Nephron progenitor cell (in vitro differentiated cells): ENCODE measurements around the gene WDR45.
A peak's percentile ranks its signal among the peaks of the same experiment; 100 is the strongest.

ENCODE experiments used
- DNase-seq: peaks from one replicate; pipeline ENCODE4 v3.0.0; 2021
- H3K27ac Mint-ChIP-seq: 2 replicates; pipeline ENCODE4 v1.8.0; 2021; ENCODE audit warnings: mild to moderate bottlenecking, moderate library complexity, mixed read lengths
- H3K27me3 Mint-ChIP-seq: 2 replicates; pipeline ENCODE4 v1.8.0; 2021; ENCODE audit warnings: mild to moderate bottlenecking, low read depth, mixed read lengths; ENCODE audit not compliant: poor library complexity
- H3K36me3 Mint-ChIP-seq: 2 replicates; pipeline ENCODE4 v1.8.0; 2021; ENCODE audit warnings: low read depth, mixed read lengths
- H3K4me1 Mint-ChIP-seq: 2 replicates; pipeline ENCODE4 v1.8.0; 2021; ENCODE audit warnings: mixed read lengths
- H3K4me3 Mint-ChIP-seq: 2 replicates; pipeline ENCODE4 v1.8.0; 2021; ENCODE audit warnings: mild to moderate bottlenecking, moderate library complexity, mixed read lengths
- H3K9me3 Mint-ChIP-seq: 2 replicates; pipeline ENCODE4 v1.8.0; 2021; ENCODE audit warnings: mild to moderate bottlenecking, moderate library complexity, mixed read lengths
- TF ChIP-seq, protein P1 (sequence below): fragments of 200-600 bp; sonication (generic); IDR thresholded peaks from 2 replicates; pipeline ENCODE4 v1.5.0; 2021; ENCODE audit warnings: antibody characterized with exemption

Gene WDR45

DNA sequence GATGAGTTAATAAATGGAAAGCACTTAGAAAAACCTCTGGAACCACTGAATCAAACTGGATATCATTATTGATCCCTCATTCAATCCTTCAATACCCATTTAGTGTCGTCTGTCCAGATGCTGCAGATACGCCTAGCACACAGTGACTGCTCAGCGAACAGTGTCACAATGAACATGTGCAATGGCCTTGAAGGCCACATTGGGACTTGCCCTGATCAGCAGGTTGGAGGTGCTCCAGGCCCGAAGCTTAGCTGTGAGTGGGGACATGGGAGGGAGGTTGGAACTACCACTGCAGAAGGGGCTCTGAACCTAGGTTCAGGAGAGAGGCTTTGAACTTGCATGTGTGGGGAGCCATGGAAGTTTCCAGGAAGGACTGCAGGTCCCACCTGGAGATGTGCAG lies 26.6 kb upstream of the WDR45 start:
- TF ChIP-seq, protein P1, sequence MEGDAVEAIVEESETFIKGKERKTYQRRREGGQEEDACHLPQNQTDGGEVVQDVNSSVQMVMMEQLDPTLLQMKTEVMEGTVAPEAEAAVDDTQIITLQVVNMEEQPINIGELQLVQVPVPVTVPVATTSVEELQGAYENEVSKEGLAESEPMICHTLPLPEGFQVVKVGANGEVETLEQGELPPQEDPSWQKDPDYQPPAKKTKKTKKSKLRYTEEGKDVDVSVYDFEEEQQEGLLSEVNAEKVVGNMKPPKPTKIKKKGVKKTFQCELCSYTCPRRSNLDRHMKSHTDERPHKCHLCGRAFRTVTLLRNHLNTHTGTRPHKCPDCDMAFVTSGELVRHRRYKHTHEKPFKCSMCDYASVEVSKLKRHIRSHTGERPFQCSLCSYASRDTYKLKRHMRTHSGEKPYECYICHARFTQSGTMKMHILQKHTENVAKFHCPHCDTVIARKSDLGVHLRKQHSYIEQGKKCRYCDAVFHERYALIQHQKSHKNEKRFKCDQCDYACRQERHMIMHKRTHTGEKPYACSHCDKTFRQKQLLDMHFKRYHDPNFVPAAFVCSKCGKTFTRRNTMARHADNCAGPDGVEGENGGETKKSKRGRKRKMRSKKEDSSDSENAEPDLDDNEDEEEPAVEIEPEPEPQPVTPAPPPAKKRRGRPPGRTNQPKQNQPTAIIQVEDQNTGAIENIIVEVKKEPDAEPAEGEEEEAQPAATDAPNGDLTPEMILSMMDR = no peak
- no peak overlapping the region for H3K27ac Mint-ChIP-seq

DNA sequence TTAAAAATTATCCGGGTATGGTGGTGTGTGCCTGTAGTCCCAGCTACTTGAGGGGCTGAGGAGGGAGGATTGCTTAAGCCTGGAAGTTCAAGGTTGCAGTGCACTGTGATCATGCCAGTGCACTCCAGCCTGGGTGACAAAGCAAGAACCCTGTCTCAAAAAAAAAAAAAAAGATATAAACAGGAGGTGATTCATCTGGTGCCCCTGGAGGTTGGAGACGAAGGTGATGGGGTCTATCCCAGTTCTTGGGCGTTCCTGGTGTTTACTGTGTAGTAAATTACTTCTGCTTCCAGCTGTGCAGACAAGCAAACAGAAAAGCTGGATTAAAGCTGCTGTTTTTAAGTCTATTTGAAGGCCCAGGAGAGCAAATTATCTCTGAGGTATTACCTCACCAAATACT lies 23.9 kb upstream of the WDR45 start:
- Mint-ChIP-seq H3K36me3 (peaks cover 3% of the 10 kb centered on the region), H3K9me3 (peaks cover 44% of the 10 kb centered on the region), H3K27ac (no peak overlapping the region), H3K27me3 (no peaks in the 10 kb centered on the region), H3K4me3 (no peak overlapping the region), H3K4me1 (peaks cover 19% of the 10 kb centered on the region)
- no peak for DNase-seq
- TF ChIP-seq, protein P1 = no peak

More for the DNA sequence above, 26.6 kb upstream of the WDR45 start:
- peaks cover 19% of the 10 kb centered on the region for H3K4me1 Mint-ChIP-seq
- H3K4me3 Mint-ChIP-seq = no peak overlapping the region
- peaks cover 14% of the 10 kb centered on the region for H3K36me3 Mint-ChIP-seq
- H3K9me3 Mint-ChIP-seq = peaks cover 49% of the 10 kb centered on the region
- no peaks in the 10 kb centered on the region for H3K27me3 Mint-ChIP-seq
- no peak for DNase-seq

DNA sequence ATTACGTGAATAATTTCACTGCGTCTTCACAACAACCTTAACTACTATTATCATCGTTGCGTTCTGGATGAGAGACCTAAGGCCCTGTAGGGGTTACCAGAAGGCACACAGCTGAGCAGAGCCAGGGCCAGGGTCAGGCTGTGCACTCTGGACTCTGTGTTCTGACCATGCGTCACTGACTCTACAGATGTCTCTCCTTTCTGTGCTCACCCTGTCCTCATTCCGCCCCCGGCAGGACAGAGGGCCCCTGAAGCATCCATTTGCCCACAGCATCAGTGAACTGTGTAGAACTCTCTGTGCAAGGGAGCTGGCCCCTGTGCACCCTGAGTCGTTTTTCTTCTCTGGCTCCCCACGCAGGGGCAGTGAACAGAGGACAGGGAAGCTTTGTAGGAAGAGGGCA lies 22.5 kb upstream of the WDR45 start:
- Mint-ChIP-seq H3K9me3 (peaks cover 40% of the 10 kb centered on the region), H3K4me1 (peaks cover 19% of the 10 kb centered on the region), H3K27ac (peak overlapping the region; percentile 82), H3K36me3 (no peaks in the 10 kb centered on the region), H3K27me3 (no peaks in the 10 kb centered on the region), H3K4me3 (peak overlapping the region; percentile 85)
- no peak for DNase-seq
- TF ChIP-seq, protein P1 = no peak

DNA sequence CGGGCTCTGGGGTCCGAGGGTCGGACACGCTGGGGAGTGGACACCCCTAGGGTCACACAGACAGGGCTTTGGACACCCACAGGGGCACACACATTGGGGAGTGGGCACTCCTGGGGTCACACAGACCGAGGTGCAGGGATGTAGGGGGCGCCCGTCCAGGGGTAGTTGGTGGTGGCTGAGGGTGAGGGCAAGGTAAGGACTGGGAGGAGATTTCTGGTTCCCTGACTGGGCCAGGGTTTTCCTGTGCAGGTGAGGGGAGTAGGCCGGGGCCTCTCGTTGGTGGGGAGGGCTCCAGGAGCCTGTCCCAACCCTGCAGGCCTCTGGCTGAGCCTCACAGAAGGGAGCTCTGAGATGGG lies 21.9 kb upstream of the WDR45 start:
- Mint-ChIP-seq H3K4me1 (peaks cover 19% of the 10 kb centered on the region), H3K9me3 (peaks cover 40% of the 10 kb centered on the region), H3K4me3 (peak overlapping the region; percentile 85), H3K27me3 (no peaks in the 10 kb centered on the region), H3K36me3 (no peaks in the 10 kb centered on the region), H3K27ac (peak overlapping the region; percentile 82)
- no peak for DNase-seq
- TF ChIP-seq, protein P1 = no peak

DNA sequence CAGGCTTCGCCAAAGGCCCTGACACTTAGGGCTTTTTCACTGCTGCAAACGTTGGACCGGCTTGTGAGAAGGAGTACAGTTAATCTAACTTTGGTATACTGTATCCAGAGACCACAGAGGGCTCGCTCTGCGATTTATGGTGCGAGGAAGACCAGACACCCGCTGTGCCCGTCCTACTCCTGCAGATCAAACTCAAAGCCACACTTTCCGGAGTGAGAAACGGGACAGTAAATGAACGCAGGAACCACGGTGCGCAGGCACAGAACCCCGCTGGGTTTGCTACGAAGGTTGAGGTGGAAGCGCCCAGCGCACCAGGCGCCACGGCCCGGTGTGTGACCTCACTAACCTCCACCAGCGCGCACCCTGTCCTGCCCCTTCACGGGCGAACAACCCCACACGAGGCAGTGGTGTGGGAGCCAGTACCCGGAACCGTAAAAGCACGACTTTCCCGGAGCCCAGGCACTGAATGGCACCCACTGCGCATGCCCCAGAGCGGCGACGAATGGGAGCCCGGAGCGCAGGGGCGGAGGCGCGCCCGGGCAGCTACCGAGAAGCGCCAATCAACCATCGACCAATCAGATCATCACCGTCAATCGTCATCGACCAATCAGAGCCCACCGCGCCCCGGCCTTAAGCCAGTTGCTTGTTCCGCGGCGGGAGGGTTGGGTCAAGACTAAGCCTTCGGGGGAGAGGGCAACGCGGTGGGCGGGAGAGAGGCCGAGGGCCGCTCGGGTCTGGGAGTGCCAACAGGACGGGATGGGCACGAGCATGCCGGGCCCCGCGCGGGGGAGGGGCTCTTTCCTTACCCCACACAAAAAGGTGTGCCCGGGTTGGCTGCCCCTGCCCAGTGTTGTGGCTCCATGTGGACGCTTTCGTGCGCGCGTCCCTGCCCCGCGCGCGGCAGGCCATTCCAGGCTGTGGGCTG lies 21.3 kb upstream of the WDR45 start:
- DNase-seq = peak; percentile 88
- no peaks in the 10 kb centered on the region for H3K36me3 Mint-ChIP-seq
- peak overlapping the region; percentile 85 for H3K4me3 Mint-ChIP-seq
- peaks cover 39% of the 10 kb centered on the region for H3K9me3 Mint-ChIP-seq
- peak overlapping the region; percentile 95 for H3K27ac Mint-ChIP-seq
- peaks cover 19% of the 10 kb centered on the region for H3K4me1 Mint-ChIP-seq
- TF ChIP-seq, protein P1 = no peak
- no peaks in the 10 kb centered on the region for H3K27me3 Mint-ChIP-seq

DNA sequence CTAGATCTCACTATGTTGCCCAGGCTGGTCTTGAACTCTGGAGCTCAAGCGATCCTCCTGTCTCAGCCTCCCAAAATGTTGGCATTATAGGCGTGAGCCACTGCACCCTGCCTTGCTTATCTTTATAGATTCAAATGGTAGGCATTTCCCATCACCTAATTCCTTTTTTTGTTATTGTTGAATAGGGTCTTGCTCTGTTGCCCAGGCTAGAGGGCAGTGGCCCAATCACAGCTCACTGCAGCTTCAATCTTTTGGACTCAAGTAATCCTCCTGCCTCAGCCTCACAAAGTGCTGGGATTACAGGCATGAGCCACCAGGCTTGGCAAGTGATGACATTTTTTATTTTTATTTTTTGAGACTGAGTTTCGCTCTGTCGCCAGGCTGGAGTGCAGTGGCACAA lies 16.7 kb upstream of the WDR45 start:
- Mint-ChIP-seq H3K9me3 (peaks cover 25% of the 10 kb centered on the region), H3K4me1 (peaks cover under 1% of the 10 kb centered on the region), H3K36me3 (no peaks in the 10 kb centered on the region), H3K27ac (no peak overlapping the region), H3K27me3 (no peaks in the 10 kb centered on the region), H3K4me3 (no peak overlapping the region)
- TF ChIP-seq, protein P1 = no peak
- DNase-seq = no peak
